GM21367 (cell line): ENCODE data around the gene IL17RB.

ENCODE experiments used
- ATAC-seq: cut with Tn5 transposase; IDR thresholded peaks from one replicate; pipeline ENCODE4 v1.9.1; 2021; ENCODE audit not compliant: unreplicated experiment

IL17RB gene, protein sequence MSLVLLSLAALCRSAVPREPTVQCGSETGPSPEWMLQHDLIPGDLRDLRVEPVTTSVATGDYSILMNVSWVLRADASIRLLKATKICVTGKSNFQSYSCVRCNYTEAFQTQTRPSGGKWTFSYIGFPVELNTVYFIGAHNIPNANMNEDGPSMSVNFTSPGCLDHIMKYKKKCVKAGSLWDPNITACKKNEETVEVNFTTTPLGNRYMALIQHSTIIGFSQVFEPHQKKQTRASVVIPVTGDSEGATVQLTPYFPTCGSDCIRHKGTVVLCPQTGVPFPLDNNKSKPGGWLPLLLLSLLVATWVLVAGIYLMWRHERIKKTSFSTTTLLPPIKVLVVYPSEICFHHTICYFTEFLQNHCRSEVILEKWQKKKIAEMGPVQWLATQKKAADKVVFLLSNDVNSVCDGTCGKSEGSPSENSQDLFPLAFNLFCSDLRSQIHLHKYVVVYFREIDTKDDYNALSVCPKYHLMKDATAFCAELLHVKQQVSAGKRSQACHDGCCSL

DNA sequence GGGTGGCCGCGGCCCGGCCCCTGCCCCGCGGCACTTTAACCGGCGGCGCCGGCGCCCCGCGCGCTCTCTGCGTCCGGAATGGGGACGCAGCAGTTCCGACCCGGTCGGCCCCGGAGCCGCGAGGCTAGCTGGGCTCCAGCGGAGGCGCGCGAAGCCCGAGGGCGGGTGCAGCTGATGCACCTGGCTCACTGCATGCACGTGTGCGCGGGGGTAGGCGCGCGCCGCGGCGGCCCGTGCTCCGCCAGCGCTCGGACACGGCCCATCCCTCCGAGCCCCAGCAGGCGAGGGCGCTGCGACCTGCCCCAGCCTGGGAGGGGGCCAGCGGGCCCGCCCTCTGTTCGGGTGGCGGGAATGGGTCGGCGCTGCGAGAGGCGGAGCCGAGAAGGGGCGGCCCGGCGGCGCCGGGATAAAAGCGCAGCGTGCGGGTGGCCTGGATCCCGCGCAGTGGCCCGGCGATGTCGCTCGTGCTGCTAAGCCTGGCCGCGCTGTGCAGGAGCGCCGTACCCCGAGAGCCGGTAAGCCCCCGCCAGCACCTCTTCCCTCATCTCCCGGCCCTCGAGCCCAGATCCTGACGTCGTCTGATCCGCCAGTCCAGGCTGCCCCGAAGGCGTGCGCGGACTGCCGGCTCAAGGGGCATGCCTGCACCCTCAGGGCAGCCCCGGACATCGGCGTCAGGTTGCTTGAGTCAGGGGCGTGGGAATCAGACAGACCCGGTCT, at the start of gene IL17RB, which contains the start of gene CHDH:
Gene IL17RB (plus strand): TSS at position 435 of the 717 bp plus-strand sequence. CDS start 21 bp downstream, at position 456.
Gene CHDH (minus strand): TSS at position 286 of the 717 bp plus-strand sequence. CDS start 22,411 bp downstream, outside the sequence.
- ATAC-seq: no peak

DNA sequence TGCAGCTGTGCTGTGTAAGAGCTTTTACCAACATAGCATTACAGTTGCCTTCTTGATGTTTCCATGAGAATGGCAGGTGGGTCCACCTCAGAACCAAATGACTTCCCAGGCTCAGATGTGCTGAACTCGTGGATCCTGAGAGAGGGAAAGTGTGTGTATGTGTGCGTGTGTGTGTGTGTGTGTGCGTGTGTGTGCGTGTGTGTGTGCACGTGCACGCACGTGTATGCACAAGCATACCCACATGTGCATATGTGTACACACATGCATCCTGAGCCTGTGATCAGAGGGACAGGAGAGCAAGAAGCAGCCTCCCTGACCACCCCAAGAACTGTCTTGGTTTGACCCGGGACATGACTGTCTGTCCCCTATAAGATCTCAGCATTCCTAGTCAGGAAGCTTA, 48.2 kb upstream of the IL17RB start:
- no peak for ATAC-seq

DNA sequence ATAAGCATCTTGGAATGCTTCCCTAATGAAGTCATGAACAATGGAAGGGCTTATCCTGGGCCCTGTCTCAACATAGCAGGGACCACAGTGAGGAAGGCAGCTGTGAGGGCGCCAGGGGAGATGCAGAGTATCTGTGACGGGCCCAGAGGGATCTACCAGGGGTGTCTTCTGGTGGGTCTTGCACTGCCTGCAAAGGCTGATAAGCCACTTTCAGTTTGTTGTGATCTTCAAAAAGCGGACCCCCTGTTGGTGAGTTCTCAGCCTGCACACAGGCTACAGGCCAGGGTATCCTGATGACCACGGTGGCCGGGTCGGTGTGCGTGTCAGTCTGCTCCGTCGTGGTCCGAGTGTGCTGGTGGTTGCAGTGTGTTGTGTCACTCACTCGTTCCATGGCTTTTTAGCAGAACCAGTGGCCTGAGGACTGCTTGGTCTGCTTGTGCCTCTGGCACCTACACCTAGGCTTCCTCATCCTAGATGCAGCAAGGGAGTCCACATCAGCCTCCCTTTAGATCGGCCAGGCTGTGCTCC, 47.0 kb upstream of the IL17RB start:
- no peak for ATAC-seq

DNA sequence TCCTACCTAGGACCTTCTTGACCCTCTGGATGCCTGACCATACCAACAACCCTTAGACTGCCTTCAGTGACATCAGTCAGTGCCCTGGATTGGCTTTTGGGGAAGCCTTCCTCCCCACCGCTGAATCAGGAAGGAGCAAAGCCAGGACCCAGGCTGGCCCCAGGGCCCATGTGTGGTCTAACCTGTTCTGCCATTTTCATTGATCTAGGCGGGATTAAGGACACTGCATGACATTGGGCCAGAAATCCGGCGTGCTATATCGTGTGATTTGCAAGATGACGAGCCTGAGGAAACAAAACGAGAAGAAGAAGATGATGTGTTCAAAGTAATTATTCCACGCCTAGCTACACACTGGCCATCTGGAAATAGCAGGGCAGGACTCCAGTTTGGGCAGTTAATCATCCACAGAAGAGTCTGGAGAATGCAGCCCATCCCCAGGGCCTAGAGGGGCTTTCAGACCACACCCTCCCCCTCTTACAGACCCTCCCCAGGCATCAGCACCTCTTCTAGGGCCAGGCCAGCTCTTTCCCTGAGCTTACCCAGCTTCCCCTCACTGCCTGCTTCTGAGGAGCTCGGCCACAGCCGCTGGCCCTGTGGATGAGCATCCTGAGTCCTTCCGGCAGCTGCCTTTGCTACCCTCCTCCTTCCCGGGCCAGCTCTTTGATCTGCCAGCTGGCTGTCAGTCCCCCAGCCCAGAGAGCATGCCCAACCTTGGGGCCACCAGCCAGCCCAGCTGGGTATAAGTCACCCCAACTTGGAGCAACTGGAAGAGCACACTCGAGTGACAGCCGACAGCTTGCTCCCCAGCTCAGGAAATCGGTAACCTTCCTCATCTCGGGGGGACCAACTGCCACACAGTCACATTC, 46.1 kb upstream of the IL17RB start:
- no peak for ATAC-seq

DNA sequence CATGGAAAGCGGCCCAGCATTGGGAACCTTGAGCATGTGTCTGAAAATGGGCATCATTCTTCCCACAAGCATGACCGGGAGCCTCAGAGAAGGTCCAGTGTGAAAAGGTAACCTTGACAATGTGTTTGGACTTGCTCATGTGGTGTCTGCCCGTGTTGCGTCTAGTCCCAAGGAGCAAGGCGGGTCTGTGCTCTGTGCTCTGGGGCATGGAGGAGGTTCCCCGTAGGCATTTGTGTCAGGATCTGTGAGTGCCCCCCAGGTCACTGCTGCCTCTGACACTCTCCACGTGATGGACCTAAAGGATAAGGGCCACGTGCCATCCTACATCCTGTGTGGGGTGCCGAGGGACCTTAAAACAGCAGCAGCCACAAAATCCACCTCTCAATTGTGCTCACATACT, 45.0 kb upstream of the IL17RB start:
- no peak for ATAC-seq

DNA sequence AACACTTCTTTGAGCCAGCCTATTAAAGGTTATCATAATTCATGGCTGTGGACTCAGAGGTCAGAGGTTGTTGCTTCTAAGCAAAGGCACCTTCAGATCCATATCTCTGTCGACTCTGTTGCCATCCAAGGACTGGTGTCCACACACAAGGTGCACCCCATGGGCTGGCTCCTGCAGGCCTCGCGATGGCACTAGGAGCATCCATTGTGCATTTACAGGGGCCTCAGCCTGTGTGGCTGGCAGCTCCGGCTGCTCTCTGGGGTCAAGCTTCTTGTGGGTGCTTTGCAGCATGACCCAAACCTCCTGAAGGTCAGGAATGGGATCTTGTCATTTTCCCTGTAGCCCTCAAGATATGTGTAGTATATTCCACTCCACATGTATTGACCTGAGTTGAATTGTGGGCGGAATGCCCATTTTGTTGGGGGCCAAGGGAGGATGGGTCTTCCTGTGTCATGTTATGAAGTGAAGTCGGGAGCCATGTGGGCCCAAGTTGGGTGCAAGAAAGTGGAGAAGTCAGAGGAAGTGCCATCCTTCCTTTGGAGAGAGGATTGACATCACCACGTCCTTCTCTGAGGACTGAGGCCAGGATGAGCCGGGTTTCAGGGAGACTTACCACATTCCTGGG, 44.0 kb upstream of the IL17RB start:
- no peak for ATAC-seq

DNA sequence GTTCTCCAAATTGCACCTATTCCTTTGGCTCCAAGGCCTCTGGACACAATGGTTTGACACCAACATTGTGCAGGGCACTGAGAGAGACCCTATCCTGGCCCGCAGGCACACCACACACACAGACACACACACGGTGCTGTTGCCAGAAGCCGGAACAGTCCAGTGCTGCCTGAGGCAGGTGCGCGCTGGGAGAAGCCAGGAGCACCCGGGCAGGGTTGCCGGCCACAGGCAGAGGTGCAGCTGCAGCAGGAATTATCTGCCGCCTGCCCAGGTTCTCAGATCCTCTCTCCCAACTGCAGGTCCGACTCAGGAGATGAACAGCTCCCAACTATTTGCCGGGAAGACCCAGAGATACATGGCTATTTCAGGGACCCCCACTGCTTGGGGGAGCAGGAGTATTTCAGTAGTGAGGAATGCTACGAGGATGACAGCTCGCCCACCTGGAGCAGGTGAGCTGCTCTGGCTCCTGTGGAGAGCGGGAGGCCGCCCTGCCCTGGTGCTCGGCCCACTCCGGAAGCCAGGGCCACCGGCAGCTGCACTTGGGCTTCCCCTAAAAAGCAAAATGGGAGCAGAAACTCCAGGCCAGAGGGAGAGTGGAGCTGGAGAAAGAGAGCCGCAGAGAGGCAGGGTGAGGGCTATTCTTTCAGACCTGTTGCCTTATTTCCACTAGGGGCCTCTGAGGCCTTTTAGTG, 43.1 kb upstream of the IL17RB start:
- ATAC-seq: no peak

DNA sequence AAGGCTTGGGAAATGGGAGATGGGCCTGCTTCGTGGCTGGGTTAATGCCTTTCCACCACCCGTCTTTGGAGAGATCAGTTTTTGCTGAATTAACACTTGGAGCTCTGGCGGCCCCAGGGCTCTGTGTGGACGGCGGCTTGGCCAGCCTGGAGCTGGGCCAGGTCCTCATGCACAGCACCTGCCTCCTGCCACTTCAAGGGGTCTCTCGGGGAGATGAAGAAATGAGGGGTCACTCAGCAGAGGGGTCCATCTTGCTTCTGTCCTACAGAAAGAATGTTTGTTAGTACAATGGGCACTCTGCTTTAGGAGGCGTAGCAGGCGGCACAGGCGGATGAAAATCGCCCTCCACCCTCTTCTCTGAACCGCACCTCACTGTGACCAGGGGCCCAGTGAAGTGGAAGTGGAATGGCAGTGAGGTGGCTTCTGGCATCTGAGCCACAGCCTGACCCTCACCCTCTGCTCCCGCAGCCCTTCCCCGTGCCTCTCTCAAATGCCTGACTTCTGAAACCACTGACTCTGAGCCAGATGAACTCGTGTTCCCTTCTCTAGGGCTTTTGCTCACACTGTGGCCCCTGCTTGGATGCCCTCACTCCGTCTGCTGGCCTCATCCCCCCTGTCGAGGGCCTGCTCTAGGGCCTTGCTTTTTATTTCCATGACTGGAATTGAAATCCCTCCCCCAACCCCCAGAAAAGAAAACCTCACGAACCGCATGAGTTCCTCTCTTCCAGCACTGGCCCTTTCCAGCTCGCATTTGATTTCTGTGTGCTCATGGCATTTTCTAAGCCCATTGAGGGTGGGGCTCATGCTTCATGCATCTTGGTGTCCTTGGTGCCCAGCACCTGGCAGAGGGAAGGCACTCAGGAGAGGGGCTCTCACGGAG, 42.3 kb upstream of the IL17RB start:
- no peak for ATAC-seq

DNA sequence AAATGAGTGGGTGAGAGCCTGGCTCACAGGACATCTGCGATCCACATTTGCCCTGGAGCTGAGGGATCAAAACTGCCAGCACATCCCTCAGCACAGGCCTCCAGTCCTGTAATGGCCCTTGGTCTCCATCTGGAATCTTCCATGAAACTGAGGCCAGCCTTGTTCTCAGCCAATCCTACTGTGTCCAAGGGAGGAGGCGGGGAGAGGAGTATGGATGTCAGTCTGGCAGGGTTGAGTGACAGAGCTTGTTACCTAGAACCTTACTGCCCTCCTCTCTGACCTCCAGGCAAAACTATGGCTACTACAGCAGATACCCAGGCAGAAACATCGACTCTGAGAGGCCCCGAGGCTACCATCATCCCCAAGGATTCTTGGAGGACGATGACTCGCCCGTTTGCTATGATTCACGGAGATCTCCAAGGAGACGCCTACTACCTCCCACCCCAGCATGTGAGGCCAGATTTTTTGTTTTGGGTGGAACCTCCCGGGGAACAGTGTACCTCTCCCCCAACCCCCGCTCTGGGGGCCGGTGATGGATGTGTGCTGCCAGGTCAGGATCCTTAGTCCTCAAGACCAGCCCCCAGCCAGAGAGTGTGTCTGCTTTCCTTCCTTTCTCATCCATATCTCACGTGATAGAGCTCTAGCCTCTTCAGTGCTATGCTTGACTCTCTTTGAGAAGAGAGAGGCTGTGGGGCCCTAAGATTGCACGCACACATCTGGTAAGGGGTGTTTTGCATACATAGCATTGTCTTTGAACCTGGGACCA, 41.5 kb upstream of the IL17RB start:
- no peak for ATAC-seq

DNA sequence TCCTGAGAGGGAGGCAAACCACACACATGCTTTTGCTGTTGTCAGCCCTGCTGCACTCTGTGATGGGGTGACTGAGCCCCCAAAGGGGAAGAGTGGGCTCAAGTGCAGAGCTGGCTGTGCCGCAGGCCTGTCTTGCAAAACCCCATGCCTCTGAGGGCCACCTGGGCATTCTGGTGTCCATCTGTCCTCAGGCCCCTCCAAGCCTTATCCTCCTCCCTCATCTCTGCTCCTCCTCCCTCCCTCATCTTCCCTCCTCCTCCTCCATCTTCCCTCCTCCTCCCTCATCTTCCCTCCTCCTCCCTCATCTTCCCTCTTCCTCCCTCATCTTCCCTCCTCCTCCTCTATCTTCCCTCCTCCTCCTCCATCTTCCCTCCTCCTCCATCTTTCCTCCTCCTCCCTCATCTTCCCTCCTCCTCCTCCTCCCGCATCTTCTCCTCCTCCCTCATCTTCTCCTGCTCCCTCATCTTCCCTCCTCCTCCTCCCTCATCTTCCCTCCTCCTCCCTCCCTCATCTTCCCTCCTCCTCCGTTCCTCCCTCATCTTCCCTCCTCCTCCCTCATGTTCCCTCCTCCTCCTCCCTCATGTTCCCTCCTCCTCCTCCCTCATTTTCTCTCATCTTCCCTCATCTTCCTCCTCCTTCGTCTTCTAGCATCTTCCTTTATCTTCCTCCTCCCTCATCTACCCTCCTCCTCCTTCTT, 40.8 kb upstream of the IL17RB start:
- ATAC-seq: no peak

DNA sequence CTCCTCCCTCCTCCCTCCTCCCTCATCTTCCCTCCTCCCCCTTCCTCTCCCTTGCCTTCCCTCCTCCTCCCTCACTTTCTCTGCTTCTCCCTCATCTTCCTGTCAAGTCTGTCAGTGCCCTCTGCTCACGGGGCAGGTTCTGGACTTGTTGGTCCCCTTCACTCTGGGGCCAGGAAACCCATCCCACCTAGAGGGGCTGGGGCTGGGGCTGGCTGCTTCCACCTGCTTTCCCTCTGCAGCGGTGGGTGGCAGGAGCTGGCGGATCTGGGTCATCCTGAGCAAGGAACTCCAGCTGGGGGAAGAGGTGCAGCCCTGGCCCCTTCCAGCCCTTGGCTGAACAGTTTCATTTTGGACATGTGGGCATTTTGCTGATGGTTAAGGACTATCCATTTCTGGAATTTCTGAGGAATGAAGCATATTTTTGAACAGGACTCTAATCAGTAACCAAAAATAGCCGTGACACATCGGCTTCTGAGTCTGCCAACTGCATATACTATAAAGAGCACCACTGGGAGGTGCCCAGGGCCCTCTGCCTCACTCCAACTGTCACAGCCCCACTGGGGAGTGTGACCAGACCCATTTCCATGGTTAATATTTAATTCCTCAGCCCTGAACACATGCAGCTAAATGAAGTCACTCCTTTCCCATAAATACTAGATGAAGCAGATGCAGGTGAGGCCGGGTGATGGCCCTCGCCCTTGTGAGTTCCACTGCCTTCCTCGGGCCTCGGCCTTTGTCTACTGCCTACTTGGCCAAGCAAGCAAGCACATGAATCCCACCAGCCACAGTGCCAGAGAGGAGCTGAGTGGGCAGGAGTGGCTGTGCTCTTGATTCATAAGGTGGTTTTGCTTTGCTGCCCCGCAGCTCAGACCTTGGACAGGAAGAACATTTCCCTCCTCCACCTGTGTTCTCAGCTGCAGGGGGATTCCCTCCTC, 39.9 kb upstream of the IL17RB start:
- no peak for ATAC-seq

DNA sequence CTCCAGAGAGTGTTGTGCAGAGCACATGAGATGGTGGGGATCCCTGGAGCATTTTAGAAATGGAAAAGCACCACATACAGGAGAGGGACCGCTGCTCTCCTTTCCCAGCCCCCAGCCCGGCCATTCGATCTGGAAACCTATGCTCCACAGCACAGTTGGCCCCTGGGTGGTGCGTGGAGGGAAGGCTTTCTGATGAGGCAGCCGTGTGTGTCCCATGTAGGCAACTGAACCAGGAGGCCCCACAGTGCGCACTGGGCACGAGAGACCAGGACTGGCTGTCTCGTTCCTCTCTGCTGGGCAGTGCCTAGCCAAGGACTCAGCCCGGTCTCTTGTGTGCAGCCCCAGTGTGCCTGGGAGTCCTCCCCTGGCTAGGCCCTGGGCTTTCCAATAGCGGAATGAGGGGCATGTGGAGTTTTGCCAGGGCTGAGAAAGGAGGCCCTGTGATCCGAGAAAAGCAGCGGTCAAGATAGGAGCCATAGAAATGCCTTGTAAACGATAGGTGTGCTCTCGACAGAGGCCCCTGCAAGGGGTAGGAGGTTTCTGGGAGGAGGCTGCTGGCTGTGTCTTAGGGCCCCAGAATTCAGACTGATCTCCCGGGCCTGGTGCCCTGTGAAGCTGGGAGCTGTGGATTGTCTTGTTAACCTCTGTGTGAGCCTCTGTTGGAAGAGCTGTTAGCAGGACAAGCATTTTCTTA, 39.1 kb upstream of the IL17RB start:
- ATAC-seq: no peak

DNA sequence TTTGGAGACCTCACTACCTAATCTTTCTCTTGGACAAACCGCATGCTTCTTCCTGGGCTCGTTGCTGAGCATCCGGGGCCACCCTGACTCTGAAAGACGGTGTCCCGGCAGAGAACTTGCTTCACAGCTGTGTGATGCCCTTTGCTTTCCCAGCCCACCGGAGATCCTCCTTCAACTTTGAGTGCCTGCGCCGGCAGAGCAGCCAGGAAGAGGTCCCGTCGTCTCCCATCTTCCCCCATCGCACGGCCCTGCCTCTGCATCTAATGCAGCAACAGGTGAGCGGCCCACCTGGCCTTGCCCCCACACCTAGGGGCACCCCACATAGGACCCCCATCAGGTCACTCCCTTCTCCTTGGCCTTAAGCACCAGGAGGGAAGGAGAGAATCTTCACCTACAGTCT, 37.9 kb upstream of the IL17RB start:
- ATAC-seq: no peak

DNA sequence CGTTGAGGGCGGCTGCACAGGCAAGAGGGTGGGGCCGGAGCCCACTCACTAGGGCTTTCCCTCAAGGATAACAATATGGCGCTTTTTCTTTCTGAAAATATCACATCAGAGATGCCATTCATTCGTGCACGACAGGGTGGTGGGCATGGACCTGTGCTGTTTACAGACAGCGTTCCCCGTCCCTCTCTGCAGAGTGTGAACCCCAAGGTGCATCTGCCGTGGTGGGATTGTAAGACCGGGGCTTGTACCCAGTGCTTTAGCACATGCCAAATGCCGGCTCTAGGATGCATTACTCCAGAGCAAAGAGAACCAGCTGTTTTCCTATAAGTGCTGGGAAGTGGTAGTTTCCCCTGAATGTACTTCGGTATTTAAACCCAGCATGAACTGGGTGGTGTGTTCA, 37.1 kb upstream of the IL17RB start:
- ATAC-seq: no peak

DNA sequence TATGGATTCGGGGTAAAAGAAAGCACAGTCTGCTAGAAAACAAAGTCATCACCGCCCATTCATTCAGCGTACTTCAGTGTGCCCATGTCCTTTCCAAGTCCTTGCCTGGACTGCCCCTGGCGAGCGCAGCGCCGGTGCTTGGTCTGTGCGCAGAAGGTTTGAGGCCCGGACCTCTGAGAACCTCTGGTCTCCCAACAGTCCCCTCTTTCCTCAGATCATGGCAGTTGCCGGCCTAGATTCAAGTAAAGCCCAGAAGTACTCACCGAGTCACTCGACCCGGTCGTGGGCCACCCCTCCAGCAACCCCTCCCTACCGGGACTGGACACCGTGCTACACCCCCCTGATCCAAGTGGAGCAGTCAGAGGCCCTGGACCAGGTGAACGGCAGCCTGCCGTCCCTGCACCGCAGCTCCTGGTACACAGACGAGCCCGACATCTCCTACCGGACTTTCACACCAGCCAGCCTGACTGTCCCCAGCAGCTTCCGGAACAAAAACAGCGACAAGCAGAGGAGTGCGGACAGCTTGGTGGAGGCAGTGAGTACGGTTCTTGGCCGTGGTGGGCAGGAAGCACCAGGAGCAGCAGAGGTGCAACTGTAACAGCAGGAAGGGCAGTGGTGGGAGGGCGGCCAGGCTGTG, 36.5 kb upstream of the IL17RB start:
- no peak for ATAC-seq
